Memory B cell (primary cell): ENCODE data around the gene SPEG.

Source experiments
- ATAC-seq: fragments of 150-1000 bp; cut with Tn5 transposase; 2 replicates; pipeline ENCODE4 v1.10.0; 2021; ENCODE audit warnings: low read depth, mild to moderate bottlenecking, moderate library complexity
- DNase-seq, 2 donors: peaks; one replicate each; pipeline ENCODE4 v3.0.0; 2022; ENCODE audit warnings: low spot score in 2 of 2
- H3K27ac Mint-ChIP-seq: one replicate; pipeline ENCODE4 v1.8.0; 2022; ENCODE audit warnings: mild to moderate bottlenecking, moderate library complexity, mixed read lengths
- H3K27me3 Mint-ChIP-seq: one replicate; pipeline ENCODE4 v1.8.0; 2022; ENCODE audit warnings: mixed read lengths
- H3K36me3 Mint-ChIP-seq: one replicate; pipeline ENCODE4 v1.8.0; 2022; ENCODE audit warnings: mild to moderate bottlenecking, mixed read lengths
- H3K4me1 Mint-ChIP-seq: one replicate; pipeline ENCODE4 v1.8.0; 2022; ENCODE audit warnings: mixed read lengths
- H3K4me3 Mint-ChIP-seq: one replicate; pipeline ENCODE4 v1.8.0; 2022; ENCODE audit warnings: mild to moderate bottlenecking, moderate library complexity, mixed read lengths
- H3K9me3 Mint-ChIP-seq: one replicate; pipeline ENCODE4 v1.8.0; 2022; ENCODE audit warnings: mixed read lengths

The SPEG gene

DNA sequence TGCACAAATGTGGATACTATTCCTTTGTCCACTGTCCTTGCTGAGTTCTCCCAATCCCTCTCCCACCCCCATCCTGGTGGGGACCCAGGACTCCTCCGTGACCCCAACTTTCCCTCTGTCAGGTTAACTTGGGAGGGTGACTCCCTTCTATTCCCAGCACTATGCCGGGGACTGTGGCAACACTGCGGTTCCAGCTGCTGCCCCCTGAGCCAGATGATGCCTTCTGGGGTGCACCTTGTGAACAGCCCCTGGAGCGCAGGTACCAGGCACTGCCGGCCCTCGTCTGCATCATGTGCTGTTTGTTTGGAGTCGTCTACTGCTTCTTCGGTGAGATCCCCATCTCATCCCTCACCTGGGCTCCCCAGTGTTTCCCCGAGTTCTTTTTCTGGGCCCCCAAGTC, 109.9 kb downstream of the SPEG start:
- H3K36me3 Mint-ChIP-seq, result no peaks in the 10 kb centered on the region
- no peaks in the 10 kb centered on the region for H3K9me3 Mint-ChIP-seq
- H3K4me3 Mint-ChIP-seq, result peak overlapping the region; percentile 81
- ATAC-seq (no peak), DNase-seq (no peak)
- peaks cover 9% of the 10 kb centered on the region for H3K4me1 Mint-ChIP-seq
- peaks cover 39% of the 10 kb centered on the region for H3K27me3 Mint-ChIP-seq
- H3K27ac Mint-ChIP-seq, result no peak overlapping the region

DNA sequence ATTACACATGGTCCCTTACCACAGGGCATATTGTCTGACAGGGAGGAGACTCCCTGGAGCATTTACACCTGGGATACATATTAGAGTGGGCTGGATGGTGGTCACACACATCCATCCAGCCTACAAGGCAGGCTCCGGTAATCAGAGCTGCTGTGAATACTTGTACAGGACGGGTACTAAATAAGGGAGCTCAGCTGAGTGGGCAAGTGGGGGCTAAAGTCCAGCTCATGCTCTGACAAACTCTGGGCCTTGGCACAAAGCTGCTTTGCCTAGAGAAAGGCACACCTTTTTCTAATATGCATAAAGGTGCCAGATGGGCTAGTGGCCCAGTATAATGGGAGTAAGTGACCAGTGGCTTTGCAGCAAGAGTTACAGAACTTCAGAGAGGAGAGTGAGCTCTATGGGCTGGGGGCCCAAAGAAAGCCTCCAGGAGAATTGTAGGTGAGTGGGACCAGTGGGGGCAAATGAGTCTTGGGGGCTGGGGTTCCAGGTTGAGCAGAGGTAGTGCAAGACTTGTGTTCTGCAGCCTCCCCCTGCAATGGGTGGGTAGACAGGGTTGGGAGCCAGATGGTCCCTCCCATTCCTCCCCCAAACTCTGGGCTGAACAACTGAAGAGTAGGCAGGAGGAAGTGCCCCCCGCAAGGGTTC, 110.8 kb downstream of the SPEG start:
- ATAC-seq (no peak), DNase-seq (no peak)
- Mint-ChIP-seq H3K27me3 (peaks cover 38% of the 10 kb centered on the region), H3K9me3 (no peaks in the 10 kb centered on the region), H3K4me3 (no peak overlapping the region), H3K27ac (no peak overlapping the region), H3K36me3 (no peaks in the 10 kb centered on the region), H3K4me1 (peaks cover 9% of the 10 kb centered on the region)

DNA sequence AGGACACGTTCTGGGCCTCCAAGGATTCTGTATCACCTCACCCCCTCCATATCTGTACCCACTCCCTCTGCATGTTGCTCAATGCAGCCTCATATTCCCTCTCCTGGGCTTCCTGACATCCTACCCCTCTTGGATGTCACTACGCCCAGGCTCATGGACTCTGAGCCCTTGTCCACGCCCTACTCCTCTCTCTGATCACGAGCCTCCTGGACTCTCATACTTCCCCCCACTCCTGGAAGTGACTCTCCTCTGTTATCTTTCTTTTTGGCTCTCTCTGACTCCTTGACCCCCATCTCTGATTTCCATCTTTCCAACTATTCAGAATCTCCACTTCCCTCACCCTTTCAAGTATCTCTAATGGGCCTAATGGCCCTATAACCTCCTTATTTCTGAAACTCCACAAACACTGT, 111.3 kb downstream of the SPEG start:
- no peak for ATAC-seq
- Mint-ChIP-seq H3K4me3 (no peak overlapping the region), H3K9me3 (no peaks in the 10 kb centered on the region), H3K27me3 (peaks cover 40% of the 10 kb centered on the region), H3K36me3 (no peaks in the 10 kb centered on the region), H3K4me1 (peaks cover 11% of the 10 kb centered on the region), H3K27ac (no peak overlapping the region)
- no peak for DNase-seq

DNA sequence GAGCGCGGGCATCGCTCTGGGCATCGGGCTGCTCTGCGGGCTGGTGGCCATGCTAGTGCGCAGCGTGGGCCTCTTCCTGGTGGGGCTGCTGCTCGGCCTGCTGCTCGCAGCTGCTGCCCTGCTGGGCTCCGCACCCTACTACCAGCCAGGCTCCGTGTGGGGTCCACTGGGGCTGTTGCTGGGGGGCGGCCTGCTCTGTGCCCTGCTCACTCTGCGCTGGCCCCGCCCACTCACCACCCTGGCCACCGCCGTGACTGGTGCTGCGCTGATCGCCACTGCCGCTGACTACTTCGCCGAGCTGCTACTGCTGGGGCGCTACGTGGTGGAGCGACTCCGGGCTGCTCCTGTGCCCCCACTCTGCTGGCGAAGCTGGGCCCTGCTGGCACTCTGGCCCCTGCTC, 113.0 kb downstream of the SPEG start:
- DNase-seq (no peak), ATAC-seq (no peak)
- no peaks in the 10 kb centered on the region for H3K9me3 Mint-ChIP-seq
- H3K27me3 Mint-ChIP-seq, result peaks cover 44% of the 10 kb centered on the region
- H3K4me1 Mint-ChIP-seq, result peaks cover 12% of the 10 kb centered on the region
- no peak overlapping the region for H3K27ac Mint-ChIP-seq
- no peaks in the 10 kb centered on the region for H3K36me3 Mint-ChIP-seq
- H3K4me3 Mint-ChIP-seq, result no peak overlapping the region
